ENCODE data around the gene SCO1.

Gene SCO1

GRCh38 chr17:10649602-10650001, 47.7 kb downstream of the SCO1 start:
- Histone ChIP-seq H3K27ac (ENCODE audit: low read length) (no peak overlapping the region), H3K4me2 (ENCODE audit: insufficient read depth, low read length) (no peak overlapping the region), H3K36me3 (ENCODE audit: insufficient read depth, low read length) (no peaks in the 10 kb centered on the region), H3K27me3 (ENCODE audit: insufficient read depth, low read length, poor library complexity) (no peaks in the 10 kb centered on the region), H3K4me1 (ENCODE audit: insufficient read depth, low read length) (no peaks in the 10 kb centered on the region), H4K20me1 (ENCODE audit: insufficient read depth, low read length) (no peaks in the 10 kb centered on the region), H3K9ac (ENCODE audit: low read depth, low read length) (no peak overlapping the region), H3K79me2 (ENCODE audit: insufficient read depth, low read length) (no peaks in the 10 kb centered on the region), H3K9me3 (ENCODE audit: insufficient read depth, low read length, severe bottlenecking) (no peaks in the 10 kb centered on the region), H2AFZ (ENCODE audit: low read depth, low read length) (no peak overlapping the region), H3K4me3 (ENCODE audit: low read depth in 1 of 2, low read length in 2 of 2) (no peak overlapping the region)
- ATAC-seq (ENCODE audit: insufficient read depth, low read depth) (no peak), DNase-seq (no peak)
- no peak for TF ChIP-seq CTCF (IDR thresholded peaks at IDR 0.05; ENCODE audit: borderline replicate concordance, extremely low read depth, low read length, poor library complexity, severe bottlenecking)
- no peak for TF ChIP-seq EZH2 (IDR thresholded peaks at IDR 0.05; ENCODE audit: borderline replicate concordance, low read depth, low read length, severe bottlenecking)

GRCh38 chr17:10648956-10649355, 48.4 kb downstream of the SCO1 start:
- Histone ChIP-seq H3K4me1 (ENCODE audit: insufficient read depth, low read length) (no peaks in the 10 kb centered on the region), H3K9ac (ENCODE audit: low read depth, low read length) (no peak overlapping the region), H3K4me3 (ENCODE audit: low read depth in 1 of 2, low read length in 2 of 2) (no peak overlapping the region), H3K27ac (ENCODE audit: low read length) (no peak overlapping the region), H3K27me3 (ENCODE audit: insufficient read depth, low read length, poor library complexity) (no peaks in the 10 kb centered on the region), H3K36me3 (ENCODE audit: insufficient read depth, low read length) (no peaks in the 10 kb centered on the region), H3K79me2 (ENCODE audit: insufficient read depth, low read length) (no peaks in the 10 kb centered on the region), H2AFZ (ENCODE audit: low read depth, low read length) (no peak overlapping the region), H3K4me2 (ENCODE audit: insufficient read depth, low read length) (no peak overlapping the region), H4K20me1 (ENCODE audit: insufficient read depth, low read length) (no peaks in the 10 kb centered on the region), H3K9me3 (ENCODE audit: insufficient read depth, low read length, severe bottlenecking) (no peaks in the 10 kb centered on the region)
- TF ChIP-seq CTCF (IDR thresholded peaks at IDR 0.05; ENCODE audit: borderline replicate concordance, extremely low read depth, low read length, poor library complexity, severe bottlenecking) (no peak), EZH2 (IDR thresholded peaks at IDR 0.05; ENCODE audit: borderline replicate concordance, low read depth, low read length, severe bottlenecking) (no peak)
- no peak for DNase-seq
- ATAC-seq (ENCODE audit: insufficient read depth, low read depth) = no peak

- Histone ChIP-seq H4K20me1 (ENCODE audit: insufficient read depth, low read length) (no peaks in the 10 kb centered on the region), H3K4me2 (ENCODE audit: insufficient read depth, low read length) (no peak overlapping the region), H3K79me2 (ENCODE audit: insufficient read depth, low read length) (no peaks in the 10 kb centered on the region), H3K9me3 (ENCODE audit: insufficient read depth, low read length, severe bottlenecking) (no peaks in the 10 kb centered on the region), H2AFZ (ENCODE audit: low read depth, low read length) (no peak overlapping the region), H3K27me3 (ENCODE audit: insufficient read depth, low read length, poor library complexity) (no peaks in the 10 kb centered on the region), H3K27ac (ENCODE audit: low read length) (no peak overlapping the region), H3K9ac (ENCODE audit: low read depth, low read length) (no peak overlapping the region), H3K4me1 (ENCODE audit: insufficient read depth, low read length) (no peaks in the 10 kb centered on the region), H3K36me3 (ENCODE audit: insufficient read depth, low read length) (no peaks in the 10 kb centered on the region), H3K4me3 (ENCODE audit: low read depth in 1 of 2, low read length in 2 of 2) (no peak overlapping the region)
- ATAC-seq (ENCODE audit: insufficient read depth, low read depth) = no peak
- TF ChIP-seq CTCF (IDR thresholded peaks at IDR 0.05; ENCODE audit: borderline replicate concordance, extremely low read depth, low read length, poor library complexity, severe bottlenecking) = no peak
- no peak for TF ChIP-seq EZH2 (IDR thresholded peaks at IDR 0.05; ENCODE audit: borderline replicate concordance, low read depth, low read length, severe bottlenecking)
- no peak for DNase-seq
These were observed 49.0 kb downstream of the SCO1 start for GRCh38 chr17:10648381-10648780.

All from DND-41 (cell line).